H1 (cell line): ENCODE results near the gene BAD. TPM values are rescaled to one million over a fixed set of nuclear protein-coding genes. Genes with fewer than 3 reads are reported as not detected.
A peak's percentile ranks its signal among the peaks of the same experiment; 100 is the strongest.

Source experiments
- CTCF ChIA-PET: fragments of 300-600 bp; sonication (Branson Sonifier 250); formaldehyde crosslinking; loops from one replicate; lab custom pipeline; 2021; ENCODE audit not compliant: partially characterized antibody; lab: Charles Lee
- POLR2A ChIA-PET: fragments of 300-600 bp; sonication (Branson Sonifier 250); formaldehyde crosslinking; loops from one replicate; lab custom pipeline; 2021; ENCODE audit warnings: inconsistent platforms; ENCODE audit not compliant: partially characterized antibody; lab: Charles Lee
- DNase-seq, 2 experiments: peaks; one replicate each; pipeline versions ENCODE4 v3.0.0 to v3.0.0-alpha.2; 2010 to 2022; ENCODE audit warnings: low spot score in 2 of 2, low read depth in 1 of 2, mixed read lengths in 1 of 2
- FAIRE-seq: peaks from 2 replicates; lab custom pipeline; 2011; peaks lifted over from hg19 to GRCh38; lab: Jason Lieb, UNC
- H2AFZ ChIP-seq: 2 replicates; pipeline ENCODE4 v1.8.1; 2012; ENCODE audit warnings: low read length, inconsistent platforms
- H2AK5ac ChIP-seq: 2 replicates; pipeline ENCODE4 v1.6.1; 2013; ENCODE audit warnings: low read depth, low read length
- H2BK120ac ChIP-seq: replicated peaks from 2 replicates; pipeline ENCODE3; 2013; ENCODE audit warnings: low read depth, low read length, inconsistent platforms
- H2BK12ac ChIP-seq: 2 replicates; pipeline ENCODE4 v1.6.1; 2013; ENCODE audit warnings: low read depth, low read length
- H2BK15ac ChIP-seq: 2 replicates; pipeline ENCODE4 v1.6.1; 2013; ENCODE audit warnings: low read length
- H2BK20ac ChIP-seq: 2 replicates; pipeline ENCODE4 v1.6.1; 2013; ENCODE audit warnings: low read length
- H2BK5ac ChIP-seq: 2 replicates; pipeline ENCODE4 v1.6.1; 2013; ENCODE audit warnings: low read depth, low read length
- H3K14ac ChIP-seq: 2 replicates; pipeline ENCODE4 v1.6.1; 2013; ENCODE audit warnings: inconsistent platforms; ENCODE audit not compliant: insufficient read length
- H3K18ac ChIP-seq: 2 replicates; pipeline ENCODE4 v1.6.1; 2013; ENCODE audit warnings: low read length; ENCODE audit errors: extremely low read depth
- H3K23ac ChIP-seq: 2 replicates; pipeline ENCODE4 v1.6.1; 2013; ENCODE audit warnings: inconsistent platforms; ENCODE audit not compliant: insufficient read length
- H3K23me2 ChIP-seq: 2 replicates; pipeline ENCODE4 v1.6.1; 2013; ENCODE audit warnings: low read depth, low read length
- H3K27ac ChIP-seq: 2 replicates; pipeline ENCODE4 v1.6.1; 2011; ENCODE audit warnings: low read depth, low read length, inconsistent platforms
- H3K27me3 ChIP-seq, 4 experiments: replicated peaks in 1 of 4; 1 replicate in 1 of 4; 2 replicates in 3 of 4; pipeline versions ENCODE4 v1.6.1 to v1.8.1; 2011 to 2013; ENCODE audit warnings: low read length in 3 of 4, mild to moderate bottlenecking in 3 of 4, inconsistent platforms in 2 of 4, mixed read lengths in 2 of 4, moderate library complexity in 1 of 4; ENCODE audit not compliant: control insufficient read depth in 3 of 4, insufficient read depth in 3 of 4; ENCODE audit errors: extremely low read depth in 1 of 4
- H3K36me3 ChIP-seq, 4 experiments: 2 replicates each; pipeline versions ENCODE4 v1.6.1 to v1.8.1; 2011 to 2013; ENCODE audit warnings: mild to moderate bottlenecking in 4 of 4, low read length in 3 of 4, moderate library complexity in 2 of 4, control low read depth in 1 of 4, inconsistent platforms in 1 of 4; ENCODE audit not compliant: insufficient read depth in 4 of 4, control insufficient read depth in 2 of 4
- H3K4ac ChIP-seq: replicated peaks from 2 replicates; pipeline ENCODE3; 2013; ENCODE audit warnings: low read length, low read depth, mixed read lengths, inconsistent platforms; ENCODE audit not compliant: insufficient read length
- H3K4me1 ChIP-seq, 4 experiments: replicated peaks in 1 of 4; 1 replicate in 1 of 4; 2 replicates in 3 of 4; pipeline versions ENCODE4 v1.6.1 to v1.8.1; 2011 to 2013; ENCODE audit warnings: low read length in 3 of 4, inconsistent platforms in 2 of 4, mixed read lengths in 1 of 4; ENCODE audit not compliant: insufficient read depth in 4 of 4, control insufficient read depth in 3 of 4
- H3K4me2 ChIP-seq, 2 experiments: 2 replicates each; pipeline versions ENCODE4 v1.6.1 to v1.8.1; 2011 to 2013; ENCODE audit warnings: low read depth in 2 of 2, low read length in 2 of 2, control low read depth in 1 of 2, inconsistent platforms in 1 of 2, mild to moderate bottlenecking in 1 of 2; ENCODE audit not compliant: insufficient read depth in 1 of 2
- H3K4me3 ChIP-seq, 4 experiments: fragments of 200-600, 300-600 bp in 1 of 4; sonication (generic), shearing (Covaris generic), sonication (Bioruptor Twin) in 1 of 4; 2 replicates each; pipeline versions ENCODE4 v1.5.1 to v1.8.1; 2011 to 2016; ENCODE audit warnings: low read length in 4 of 4, low read depth in 3 of 4, control low read depth in 2 of 4, inconsistent platforms in 2 of 4, mild to moderate bottlenecking in 2 of 4, mixed read lengths in 1 of 4, moderate library complexity in 1 of 4; ENCODE audit not compliant: insufficient read depth in 2 of 4; ENCODE audit errors: extremely low read depth in 1 of 4
- H3K56ac ChIP-seq: replicated peaks from 2 replicates; pipeline ENCODE3; 2013; ENCODE audit warnings: low read depth, mild to moderate bottlenecking, mixed read lengths, low read length, inconsistent platforms; ENCODE audit not compliant: insufficient read length
- H3K79me1 ChIP-seq: 2 replicates; pipeline ENCODE4 v1.6.1; 2013; ENCODE audit warnings: low read depth, low read length, control low read depth
- H3K79me2 ChIP-seq, 2 experiments: 2 replicates each; pipeline versions ENCODE4 v1.6.1 to v1.8.1; 2012 to 2013; ENCODE audit warnings: low read length in 2 of 2, mild to moderate bottlenecking in 2 of 2, inconsistent platforms in 1 of 2; ENCODE audit not compliant: insufficient read depth in 2 of 2, control insufficient read depth in 1 of 2
- H3K9ac ChIP-seq, 4 experiments: replicated peaks in 1 of 4; 1 replicate in 1 of 4; 2 replicates in 3 of 4; pipeline versions ENCODE4 v1.6.1 to v1.8.1; 2011 to 2013; ENCODE audit warnings: low read depth in 3 of 4, low read length in 3 of 4, control low read depth in 2 of 4, mild to moderate bottlenecking in 2 of 4, moderate library complexity in 2 of 4, inconsistent platforms in 1 of 4; ENCODE audit errors: extremely low read depth in 1 of 4
- H3K9me3 ChIP-seq, 2 experiments: 2 replicates each; pipeline versions ENCODE4 v1.6.1 to v1.8.1; 2012 to 2013; ENCODE audit warnings: mild to moderate bottlenecking in 2 of 2, moderate library complexity in 2 of 2, control low read depth in 1 of 2, inconsistent platforms in 1 of 2, low read depth in 1 of 2, low read length in 1 of 2, mixed read lengths in 1 of 2; ENCODE audit not compliant: insufficient read depth in 2 of 2
- H4K20me1 ChIP-seq, 2 experiments: replicated peaks in 1 of 2; 2 replicates each; pipeline versions ENCODE3 to v1.8.1; 2011 to 2013; ENCODE audit warnings: inconsistent platforms in 2 of 2, low read length in 2 of 2, mild to moderate bottlenecking in 1 of 2; ENCODE audit not compliant: insufficient read depth in 2 of 2, control insufficient read depth in 1 of 2
- H4K5ac ChIP-seq: 2 replicates; pipeline ENCODE4 v1.6.1; 2013; ENCODE audit warnings: low read length, low read depth, mixed read lengths, inconsistent platforms; ENCODE audit not compliant: insufficient read length
- H4K8ac ChIP-seq: 2 replicates; pipeline ENCODE4 v1.8.0; 2013; ENCODE audit warnings: mild to moderate bottlenecking, moderate library complexity, low read length, inconsistent platforms; ENCODE audit not compliant: insufficient read depth; ENCODE audit errors: extremely low read depth
- H4K91ac ChIP-seq: replicated peaks from 2 replicates; pipeline ENCODE3; 2013; ENCODE audit warnings: low read length, mixed read lengths, inconsistent platforms; ENCODE audit not compliant: insufficient read length
- CTCF ChIP-seq, 3 experiments: IDR thresholded peaks; 1 replicate in 2 of 3; 2 replicates in 1 of 3; pipeline versions ENCODE4 v1.5.1 to v1.6.1; 2011; ENCODE audit warnings: low read length in 3 of 3, mild to moderate bottlenecking in 3 of 3, inconsistent platforms in 2 of 3, low read depth in 1 of 3, moderate library complexity in 1 of 3; ENCODE audit not compliant: insufficient read depth in 1 of 3; ENCODE audit errors: control extremely low read depth in 1 of 3
- JUN ChIP-seq: IDR thresholded peaks from 2 replicates; pipeline ENCODE4 v1.6.1; 2011; ENCODE audit warnings: low read depth, mild to moderate bottlenecking, improper control_type of control experiment, low read length
- KDM1A ChIP-seq: fragments of 200-600, 300-600 bp; sonication (generic); IDR thresholded peaks from 2 replicates; pipeline ENCODE4 v1.7.1; 2016; ENCODE audit warnings: mild to moderate bottlenecking, low read length, borderline replicate concordance
- RXRA ChIP-seq: IDR thresholded peaks from 2 replicates; pipeline ENCODE4 v1.6.1; 2011; ENCODE audit warnings: low read depth, mild to moderate bottlenecking, low read length, moderate library complexity; ENCODE audit not compliant: insufficient read depth
- TCF12 ChIP-seq: IDR thresholded peaks from 2 replicates; pipeline ENCODE4 v1.6.1; 2011; ENCODE audit warnings: low read depth, mild to moderate bottlenecking, low read length
- WGBS, 2 experiments: shearing (Covaris generic) in 1 of 2; methylation state at CpG; one replicate each; pipeline versions ENCODE4 v1.1.6 to v1.1.7; 2013 to 2015; ENCODE audit warnings: low lambda C conversion rate in 2 of 2, mixed read lengths in 2 of 2, inconsistent platforms in 1 of 2, low coverage in 1 of 2, missing lambda C conversion rate in 1 of 2; ENCODE audit not compliant: insufficient replicate concordance in 2 of 2, insufficient coverage in 1 of 2, insufficient read length in 1 of 2; ENCODE audit errors: extremely low coverage in 1 of 2, missing lambda C conversion rate in 1 of 2; 5-methylcytosine and 5-hydroxymethylcytosine counted together
- polyA plus RNA-seq, 7 experiments: library from polyadenylated mRNA; depleted of rRNA in 3 of 7; stranded (reverse) in 5 of 7; unstranded in 2 of 7; fragments of >200 nt in 5 of 7; fragments of 200-250 nt in 2 of 7; gene quantifications; 1 replicate in 5 of 7; 2 replicates in 1 of 7; 4 replicates in 1 of 7; pipeline versions ENCODE4 v1.2.1 to v1.2.3, GENCODE V29; 2011 to 2013; ENCODE audit warnings: missing spikeins in 2 of 7, mixed read lengths in 2 of 7
- total RNA-seq: library from RNA; stranded (reverse); fragmentation: NEBNext Ultra II Directional; extraction: Animal tissue kit (Norgen Biotek cat#: 25700); gene quantifications from 2 replicates; pipeline ENCODE4 v1.2.1, GENCODE V29; 2021
- TF ChIP-seq, protein P1 (sequence below): IDR thresholded peaks from 2 replicates; pipeline ENCODE4 v1.6.1; 2011; ENCODE audit warnings: low read depth, mild to moderate bottlenecking, low read length; ENCODE audit not compliant: insufficient read depth

The BAD gene
- total and polyA plus RNA-seq, 2 of the 8 experiments (the other 6 are each of a cell fraction or from before 2014, with no cell fraction given): 23.1 to 33.7 TPM

DNA sequence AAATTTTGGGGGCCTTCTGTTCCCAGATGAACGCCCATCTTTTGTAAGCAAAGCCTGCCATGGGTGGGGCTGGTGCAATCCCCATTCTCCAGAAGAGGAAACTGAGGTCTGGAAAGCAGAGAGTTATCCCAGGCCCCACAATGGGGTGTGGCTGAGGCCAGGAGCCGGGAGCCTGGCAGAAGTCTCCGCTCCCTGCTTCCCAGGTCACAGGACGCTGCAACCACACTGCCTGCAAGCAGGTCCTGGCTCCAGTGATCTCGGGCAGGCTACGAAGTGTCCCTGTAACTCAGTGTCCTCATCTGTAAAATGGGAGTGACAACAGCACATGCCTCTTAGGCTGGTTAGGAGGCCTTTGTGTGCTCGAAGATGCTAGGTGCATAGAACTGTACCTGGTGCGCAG is 31.4 kb downstream of the BAD start:
- no peak overlapping the region for H3K23ac ChIP-seq
- no peak for DNase-seq
- no peak overlapping the region for H3K56ac ChIP-seq
- ChIA-PET POLR2A (interaction anchor here (3.9 to 13.1 kb wide), 5 partner anchors 9 to 19 kb away, joined by 36 to 352 read pairs (median 101); partner anchors contain the start of genes DNAJC4, FKBP2, PPP1R14B and VEGFB), CTCF (interaction anchor here (0.8 to 10.0 kb wide), 6 partner anchors 13 to 102 kb away, joined by 3 to 102 read pairs (median 4); no protein-coding TSS in a partner anchor)
- H3K9me3 ChIP-seq: no peaks in the 10 kb centered on the region
- H3K27me3 ChIP-seq: no peaks in the 10 kb centered on the region
- H2BK120ac ChIP-seq: no peak overlapping the region
- no peak overlapping the region for H4K91ac ChIP-seq
- H2BK12ac ChIP-seq: peak overlapping the region; percentile 60; the same call in 1 of the 2 replicates
- 0 out of 2 replicates have a peak overlapping the region, but pooled peaks have one; percentile 54 for H2AK5ac ChIP-seq
- H3K23me2 ChIP-seq: peaks cover 10% of the 10 kb centered on the region; the same call in 1 of the 2 replicates
- peak overlapping the region; percentile 73 to 88 for H3K4me2 ChIP-seq
- peak overlapping the region in 3 of 4 experiments; percentile 74 to 86 (median 77); a peak in 6 of 8 replicates for H3K4me3 ChIP-seq
- H3K4ac ChIP-seq: no peak overlapping the region
- peaks cover 6 to 19% of the 10 kb centered on the region in 2 experiments for H4K20me1 ChIP-seq
- H4K8ac ChIP-seq: no peak overlapping the region
- H3K27ac ChIP-seq: no peak overlapping the region
- H3K36me3 ChIP-seq: peaks cover 8 to 31% (median 17%) of the 10 kb centered on the region in 4 experiments
- H2BK15ac ChIP-seq: no peak overlapping the region
- peaks cover 2% of the 10 kb centered on the region; the same call in 1 of the 2 replicates for H3K79me1 ChIP-seq
- H4K5ac ChIP-seq: no peak overlapping the region
- no peak overlapping the region for H3K14ac ChIP-seq
- H2BK5ac ChIP-seq: no peak overlapping the region
- peak overlapping the region in 1 of 4 experiments; percentile 10; a peak in 2 of 7 replicates for H3K9ac ChIP-seq
- FAIRE-seq: no peak
- H2BK20ac ChIP-seq: no peak overlapping the region; the same call in 1 of the 2 replicates
- TF ChIP-seq JUN: no peak
- TF ChIP-seq KDM1A: peak; percentile 37; the same call in 1 of the 2 replicates
- TF ChIP-seq, protein P1, sequence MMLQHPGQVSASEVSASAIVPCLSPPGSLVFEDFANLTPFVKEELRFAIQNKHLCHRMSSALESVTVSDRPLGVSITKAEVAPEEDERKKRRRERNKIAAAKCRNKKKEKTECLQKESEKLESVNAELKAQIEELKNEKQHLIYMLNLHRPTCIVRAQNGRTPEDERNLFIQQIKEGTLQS: no peak
- no peak for TF ChIP-seq CTCF (IDR thresholded peaks at IDR 0.05; ENCODE audit: control extremely low read depth in 1 of 3, insufficient read depth in 1 of 3, low read depth in 1 of 3, low read length in 3 of 3)
- no peak for TF ChIP-seq TCF12
- TF ChIP-seq RXRA: no peak
- H3K79me2 ChIP-seq: peaks cover 0 to 23% of the 10 kb centered on the region in 2 experiments; a peak in 1 of 4 replicates
- H2AFZ ChIP-seq: no peak overlapping the region
- WGBS, 2 experiments: 86% methylated on average over 8 of the region's 8 CpGs; no CpG with 5 or more reads in 1 of the 2 experiments
- no peak overlapping the region; the same call in 1 of the 2 replicates for H3K18ac ChIP-seq
- H3K4me1 ChIP-seq: peaks cover 0 to 35% (median 31%) of the 10 kb centered on the region in 4 experiments; a peak in 6 of 7 replicates
